GM23338 (cell line): ENCODE results near the gene RPRD1A. TPM values are rescaled to one million over a fixed set of nuclear protein-coding genes. Genes with fewer than 3 reads are reported as not detected.

ENCODE experiments used
- ATAC-seq: fragments of 200-7000 bp; cut with Tn5 transposase; 3 replicates; pipeline ENCODE4 v1.9.1; 2020
- DNase-seq: peaks from one replicate; pipeline ENCODE4 v3.0.0-alpha.2; 2015; ENCODE audit warnings: low spot score
- H2AFZ ChIP-seq: fragments of 200-600 bp; sonication (generic); 2 replicates; pipeline ENCODE4 v1.8.0; 2016; ENCODE audit warnings: antibody characterized with exemption, mild to moderate bottlenecking, moderate library complexity
- H3F3A ChIP-seq: fragments of 200-600 bp; sonication (generic); replicated peaks from 2 replicates; pipeline ENCODE4 v1.8.0; 2017; ENCODE audit warnings: antibody characterized with exemption, mixed run types, low read depth
- H3K27ac ChIP-seq: fragments of 200-600 bp; sonication (generic); 2 replicates; pipeline ENCODE4 v1.6.1; 2016; ENCODE audit warnings: low read depth
- H3K27me3 ChIP-seq: fragments of 200-600 bp; sonication (generic); 2 replicates; pipeline ENCODE4 v1.8.0; 2016; ENCODE audit warnings: mild to moderate bottlenecking, mixed run types, moderate library complexity; ENCODE audit not compliant: insufficient read depth
- H3K36me3 ChIP-seq: fragments of 200-600 bp; sonication (generic); 2 replicates; pipeline ENCODE4 v1.8.0; 2016; ENCODE audit warnings: mild to moderate bottlenecking; ENCODE audit not compliant: insufficient read depth
- H3K4me1 ChIP-seq: fragments of 200-600 bp; sonication (generic); 2 replicates; pipeline ENCODE4 v1.8.0; 2016; ENCODE audit warnings: mild to moderate bottlenecking, moderate library complexity; ENCODE audit not compliant: insufficient read depth
- H3K4me2 ChIP-seq: fragments of 200-600 bp; sonication (generic); 2 replicates; pipeline ENCODE4 v1.7.1; 2017; ENCODE audit warnings: mixed run types
- H3K4me3 ChIP-seq: fragments of 200-600 bp; sonication (generic); 2 replicates; pipeline ENCODE4 v1.6.1; 2016; ENCODE audit warnings: mixed run types
- H3K79me2 ChIP-seq: fragments of 200-600 bp; sonication (generic); replicated peaks from 2 replicates; pipeline ENCODE4 v1.8.0; 2017; ENCODE audit warnings: mild to moderate bottlenecking; ENCODE audit not compliant: insufficient read depth
- H3K9me2 ChIP-seq: fragments of 200-600 bp; sonication (generic); 2 replicates; pipeline ENCODE4 v1.8.0; 2017; ENCODE audit not compliant: insufficient read depth
- H4K20me1 ChIP-seq: fragments of 200-600 bp; sonication (generic); replicated peaks from 2 replicates; pipeline ENCODE4 v1.8.0; 2017; ENCODE audit warnings: mild to moderate bottlenecking; ENCODE audit not compliant: insufficient read depth
- H3K27ac Mint-ChIP-seq: 2 replicates; pipeline ENCODE4 v1.8.0; 2020; ENCODE audit warnings: inconsistent platforms, mild to moderate bottlenecking, moderate library complexity, mixed read lengths
- H3K27me3 Mint-ChIP-seq: 3 replicates; pipeline ENCODE4 v1.8.0; 2022; ENCODE audit warnings: low read depth, mild to moderate bottlenecking, moderate library complexity, mixed read lengths, inconsistent platforms; ENCODE audit not compliant: insufficient read depth, poor library complexity
- H3K36me3 Mint-ChIP-seq: 3 replicates; pipeline ENCODE4 v1.8.0; 2021; ENCODE audit warnings: low read depth, mild to moderate bottlenecking, inconsistent platforms, moderate library complexity, mixed read lengths
- H3K4me1 Mint-ChIP-seq: 3 replicates; pipeline ENCODE4 v1.8.0; 2020; ENCODE audit warnings: mild to moderate bottlenecking, inconsistent platforms, mixed read lengths
- H3K4me3 Mint-ChIP-seq: 3 replicates; pipeline ENCODE4 v1.8.0; 2021; ENCODE audit warnings: moderate library complexity, mild to moderate bottlenecking, inconsistent platforms, mixed read lengths
- H3K9me3 Mint-ChIP-seq: 3 replicates; pipeline ENCODE4 v1.8.0; 2020; ENCODE audit warnings: moderate library complexity, mild to moderate bottlenecking, inconsistent platforms, mixed read lengths
- EZH2 ChIP-seq: fragments of 200-600 bp; sonication (generic); IDR thresholded peaks from one replicate; pipeline ENCODE4 v1.8.0; 2017; ENCODE audit warnings: antibody characterized with exemption, mild to moderate bottlenecking, low read depth; ENCODE audit not compliant: unreplicated experiment
- NANOG ChIP-seq: IDR thresholded peaks from 2 replicates; pipeline ENCODE4 v1.6.1; 2016; ENCODE audit warnings: antibody characterized with exemption, borderline replicate concordance
- POLR2AphosphoS5 ChIP-seq: IDR thresholded peaks from 2 replicates; pipeline ENCODE4 v1.6.1; 2016; ENCODE audit warnings: antibody characterized with exemption, low read depth
- ZNF114 ChIP-seq: fragments of 250-450 bp; sonication (Bioruptor Pico); IDR thresholded peaks from 2 replicates; pipeline ENCODE4 v1.5.0; 2020; ENCODE audit warnings: mild to moderate bottlenecking, moderate library complexity
- polyA plus RNA-seq: library from polyadenylated mRNA; unstranded; fragments of >200 nt; fragmentation: Nextera tagmentation; extraction: Ambion mirVana; gene quantifications from 2 replicates; pipeline ENCODE4 v1.2.1, GENCODE V29; 2016
- total RNA-seq: library from RNA; depleted of rRNA; stranded (reverse); fragments of >200 nt; shearing (Covaris generic); gene quantifications from 2 replicates; pipeline ENCODE4 v1.2.3, GENCODE V29; 2014
- TF ChIP-seq, protein P1 (sequence below): fragments of 250-450 bp; sonication (Bioruptor Pico); IDR thresholded peaks from 2 replicates; pipeline ENCODE4 v1.5.0; 2020; ENCODE audit warnings: mild to moderate bottlenecking, moderate library complexity

RPRD1A gene
- total and polyA plus RNA-seq, 2 experiments from 2014 or later: 67.9 to 157 TPM

DNA sequence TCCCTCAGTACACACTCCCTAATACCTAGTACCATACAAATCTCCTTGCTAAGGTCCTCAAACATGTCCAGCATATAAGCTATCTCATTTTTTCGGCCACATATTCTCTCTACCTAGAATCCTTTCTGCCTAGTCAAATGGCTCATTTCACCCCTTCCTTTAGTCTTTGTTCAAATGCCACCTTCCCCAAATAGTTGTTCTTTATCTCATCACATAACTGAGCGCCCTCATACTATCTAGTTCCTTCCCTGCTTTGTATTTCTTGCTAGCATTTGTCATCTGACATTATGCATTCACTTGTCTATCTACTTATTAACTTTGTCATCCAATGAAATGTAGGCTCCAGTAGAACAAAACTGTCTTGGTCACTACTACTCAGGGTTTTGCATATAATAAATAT lies 35.5 kb downstream of the RPRD1A start:
- Histone ChIP-seq H3K4me1 (no peaks in the 10 kb centered on the region), H3K9me2 (no peaks in the 10 kb centered on the region), H3K4me2 (no peak overlapping the region), H3K79me2 (peaks cover 60% of the 10 kb centered on the region), H3F3A (no peaks in the 10 kb centered on the region), H3K27me3 (no peaks in the 10 kb centered on the region), H3K4me3 (no peak overlapping the region), H2AFZ (no peak overlapping the region), H4K20me1 (peaks cover 36% of the 10 kb centered on the region), H3K27ac (no peak overlapping the region), H3K36me3 (peaks cover 10% of the 10 kb centered on the region)
- H3K36me3 Mint-ChIP-seq: peaks cover 46% of the 10 kb centered on the region
- TF ChIP-seq POLR2AphosphoS5: no peak
- TF ChIP-seq NANOG: no peak
- no peak overlapping the region for H3K27ac Mint-ChIP-seq
- peaks cover 2% of the 10 kb centered on the region for H3K27me3 Mint-ChIP-seq
- no peak overlapping the region for H3K4me3 Mint-ChIP-seq
- DNase-seq (no peak), ATAC-seq (no peak)
- no peaks in the 10 kb centered on the region for H3K9me3 Mint-ChIP-seq
- H3K4me1 Mint-ChIP-seq: peaks cover 8% of the 10 kb centered on the region; the same call in 1 of the 3 replicates

GRCh38 chr18:36031407-36031806 lies 36.0 kb downstream of the RPRD1A start:
- H3K4me2 ChIP-seq: no peak overlapping the region
- no peaks in the 10 kb centered on the region for H3K9me2 ChIP-seq
- H3K4me3 ChIP-seq: no peak overlapping the region
- peaks cover 36% of the 10 kb centered on the region for H4K20me1 ChIP-seq
- no peaks in the 10 kb centered on the region for H3F3A ChIP-seq
- Mint-ChIP-seq H3K4me3 (no peak overlapping the region), H3K9me3 (no peaks in the 10 kb centered on the region), H3K36me3 (peaks cover 48% of the 10 kb centered on the region), H3K4me1 (peaks cover 8% of the 10 kb centered on the region; the same call in 1 of the 3 replicates), H3K27ac (no peak overlapping the region), H3K27me3 (peaks cover 2% of the 10 kb centered on the region)
- no peak for TF ChIP-seq NANOG
- TF ChIP-seq, protein P1, sequence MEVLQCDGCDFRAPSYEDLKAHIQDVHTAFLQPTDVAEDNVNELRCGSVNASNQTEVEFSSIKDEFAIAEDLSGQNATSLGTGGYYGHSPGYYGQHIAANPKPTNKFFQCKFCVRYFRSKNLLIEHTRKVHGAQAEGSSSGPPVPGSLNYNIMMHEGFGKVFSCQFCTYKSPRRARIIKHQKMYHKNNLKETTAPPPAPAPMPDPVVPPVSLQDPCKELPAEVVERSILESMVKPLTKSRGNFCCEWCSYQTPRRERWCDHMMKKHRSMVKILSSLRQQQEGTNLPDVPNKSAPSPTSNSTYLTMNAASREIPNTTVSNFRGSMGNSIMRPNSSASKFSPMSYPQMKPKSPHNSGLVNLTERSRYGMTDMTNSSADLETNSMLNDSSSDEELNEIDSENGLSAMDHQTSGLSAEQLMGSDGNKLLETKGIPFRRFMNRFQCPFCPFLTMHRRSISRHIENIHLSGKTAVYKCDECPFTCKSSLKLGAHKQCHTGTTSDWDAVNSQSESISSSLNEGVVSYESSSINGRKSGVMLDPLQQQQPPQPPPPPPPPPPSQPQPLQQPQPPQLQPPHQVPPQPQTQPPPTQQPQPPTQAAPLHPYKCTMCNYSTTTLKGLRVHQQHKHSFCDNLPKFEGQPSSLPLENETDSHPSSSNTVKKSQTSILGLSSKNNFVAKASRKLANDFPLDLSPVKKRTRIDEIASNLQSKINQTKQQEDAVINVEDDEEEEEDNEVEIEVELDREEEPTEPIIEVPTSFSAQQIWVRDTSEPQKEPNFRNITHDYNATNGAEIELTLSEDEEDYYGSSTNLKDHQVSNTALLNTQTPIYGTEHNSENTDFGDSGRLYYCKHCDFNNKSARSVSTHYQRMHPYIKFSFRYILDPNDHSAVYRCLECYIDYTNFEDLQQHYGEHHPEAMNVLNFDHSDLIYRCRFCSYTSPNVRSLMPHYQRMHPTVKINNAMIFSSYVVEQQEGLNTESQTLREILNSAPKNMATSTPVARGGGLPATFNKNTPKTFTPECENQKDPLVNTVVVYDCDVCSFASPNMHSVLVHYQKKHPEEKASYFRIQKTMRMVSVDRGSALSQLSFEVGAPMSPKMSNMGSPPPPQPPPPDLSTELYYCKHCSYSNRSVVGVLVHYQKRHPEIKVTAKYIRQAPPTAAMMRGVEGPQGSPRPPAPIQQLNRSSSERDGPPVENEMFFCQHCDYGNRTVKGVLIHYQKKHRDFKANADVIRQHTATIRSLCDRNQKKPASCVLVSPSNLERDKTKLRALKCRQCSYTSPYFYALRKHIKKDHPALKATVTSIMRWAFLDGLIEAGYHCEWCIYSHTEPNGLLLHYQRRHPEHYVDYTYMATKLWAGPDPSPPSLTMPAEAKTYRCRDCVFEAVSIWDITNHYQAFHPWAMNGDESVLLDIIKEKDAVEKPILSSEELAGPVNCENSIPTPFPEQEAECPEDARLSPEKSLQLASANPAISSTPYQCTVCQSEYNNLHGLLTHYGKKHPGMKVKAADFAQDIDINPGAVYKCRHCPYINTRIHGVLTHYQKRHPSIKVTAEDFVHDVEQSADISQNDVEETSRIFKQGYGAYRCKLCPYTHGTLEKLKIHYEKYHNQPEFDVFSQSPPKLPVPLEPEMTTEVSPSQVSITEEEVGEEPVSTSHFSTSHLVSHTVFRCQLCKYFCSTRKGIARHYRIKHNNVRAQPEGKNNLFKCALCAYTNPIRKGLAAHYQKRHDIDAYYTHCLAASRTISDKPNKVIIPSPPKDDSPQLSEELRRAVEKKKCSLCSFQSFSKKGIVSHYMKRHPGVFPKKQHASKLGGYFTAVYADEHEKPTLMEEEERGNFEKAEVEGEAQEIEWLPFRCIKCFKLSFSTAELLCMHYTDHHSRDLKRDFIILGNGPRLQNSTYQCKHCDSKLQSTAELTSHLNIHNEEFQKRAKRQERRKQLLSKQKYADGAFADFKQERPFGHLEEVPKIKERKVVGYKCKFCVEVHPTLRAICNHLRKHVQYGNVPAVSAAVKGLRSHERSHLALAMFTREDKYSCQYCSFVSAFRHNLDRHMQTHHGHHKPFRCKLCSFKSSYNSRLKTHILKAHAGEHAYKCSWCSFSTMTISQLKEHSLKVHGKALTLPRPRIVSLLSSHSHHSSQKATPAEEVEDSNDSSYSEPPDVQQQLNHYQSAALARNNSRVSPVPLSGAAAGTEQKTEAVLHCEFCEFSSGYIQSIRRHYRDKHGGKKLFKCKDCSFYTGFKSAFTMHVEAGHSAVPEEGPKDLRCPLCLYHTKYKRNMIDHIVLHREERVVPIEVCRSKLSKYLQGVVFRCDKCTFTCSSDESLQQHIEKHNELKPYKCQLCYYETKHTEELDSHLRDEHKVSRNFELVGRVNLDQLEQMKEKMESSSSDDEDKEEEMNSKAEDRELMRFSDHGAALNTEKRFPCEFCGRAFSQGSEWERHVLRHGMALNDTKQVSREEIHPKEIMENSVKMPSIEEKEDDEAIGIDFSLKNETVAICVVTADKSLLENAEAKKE (CRISPR knock-in tag): no peak
- TF ChIP-seq EZH2: no peak
- TF ChIP-seq ZNF114 (CRISPR knock-in tag): no peak
- ATAC-seq: no peak
- peaks cover 15% of the 10 kb centered on the region for H3K36me3 ChIP-seq
- no peaks in the 10 kb centered on the region for H3K27me3 ChIP-seq
- no peak for DNase-seq
- H3K79me2 ChIP-seq: peaks cover 55% of the 10 kb centered on the region
- no peak overlapping the region for H3K27ac ChIP-seq
- no peak overlapping the region for H2AFZ ChIP-seq
- H3K4me1 ChIP-seq: no peaks in the 10 kb centered on the region
